Mesendoderm (in vitro differentiated cells): Measurements from ENCODE around the gene DTHD1.

Experiments used
- DNase-seq: peaks from one replicate; pipeline ENCODE4 v3.0.0; 2013
- H2AK5ac ChIP-seq: 2 replicates; pipeline ENCODE4 v1.6.1; 2013; ENCODE audit warnings: low read length, inconsistent platforms
- H2BK120ac ChIP-seq: 2 replicates; pipeline ENCODE4 v1.6.1; 2013; ENCODE audit warnings: low read depth, mild to moderate bottlenecking, low read length, moderate library complexity, mixed read lengths
- H2BK15ac ChIP-seq: replicated peaks from 2 replicates; pipeline ENCODE4 v1.6.1; 2013; ENCODE audit warnings: low read depth, mild to moderate bottlenecking, moderate library complexity
- H2BK5ac ChIP-seq: 2 replicates; pipeline ENCODE4 v1.6.1; 2013; ENCODE audit warnings: low read length, inconsistent platforms
- H3K18ac ChIP-seq: 2 replicates; pipeline ENCODE4 v1.6.1; 2013; ENCODE audit warnings: mild to moderate bottlenecking, low read length, mixed read lengths
- H3K23ac ChIP-seq: one replicate; pipeline ENCODE4 v1.6.1; 2013; ENCODE audit warnings: low read length
- H3K27ac ChIP-seq: 2 replicates; pipeline ENCODE4 v1.5.1; 2013; ENCODE audit warnings: low read depth, mild to moderate bottlenecking, inconsistent platforms, low read length, moderate library complexity
- H3K27me3 ChIP-seq: 2 replicates; pipeline ENCODE4 v1.6.1; 2013; ENCODE audit warnings: low read length, control low read depth, mild to moderate bottlenecking, inconsistent platforms; ENCODE audit not compliant: insufficient read depth, poor library complexity
- H3K36me3 ChIP-seq: 2 replicates; pipeline ENCODE4 v1.6.1; 2013; ENCODE audit warnings: low read length, inconsistent platforms; ENCODE audit not compliant: control insufficient read depth, insufficient read depth
- H3K4ac ChIP-seq: one replicate; pipeline ENCODE4 v1.6.1; 2013; ENCODE audit warnings: low read depth, mild to moderate bottlenecking, low read length, moderate library complexity
- H3K4me1 ChIP-seq: 2 replicates; pipeline ENCODE4 v1.6.1; 2013; ENCODE audit warnings: low read depth, low read length, inconsistent platforms; ENCODE audit not compliant: control insufficient read depth
- H3K4me2 ChIP-seq: 2 replicates; pipeline ENCODE4 v1.6.1; 2013; ENCODE audit warnings: low read length
- H3K4me3 ChIP-seq: 2 replicates; pipeline ENCODE4 v1.5.1; 2013; ENCODE audit warnings: mild to moderate bottlenecking, low read length
- H3K56ac ChIP-seq: one replicate; pipeline ENCODE4 v1.6.1; 2013; ENCODE audit warnings: low read length
- H3K79me1 ChIP-seq: 2 replicates; pipeline ENCODE4 v1.6.1; 2013; ENCODE audit warnings: low read length, inconsistent platforms
- H3K79me2 ChIP-seq: 2 replicates; pipeline ENCODE4 v1.6.1; 2013; ENCODE audit warnings: mild to moderate bottlenecking, low read length; ENCODE audit not compliant: control insufficient read depth, insufficient read depth
- H3K9ac ChIP-seq: 2 replicates; pipeline ENCODE4 v1.6.1; 2013; ENCODE audit warnings: low read length, inconsistent platforms
- H4K5ac ChIP-seq: one replicate; pipeline ENCODE4 v1.6.1; 2013; ENCODE audit warnings: low read length
- H4K8ac ChIP-seq: one replicate; pipeline ENCODE4 v1.6.1; 2013; ENCODE audit warnings: low read depth, mild to moderate bottlenecking, control low read depth, low read length, moderate library complexity
- WGBS: extraction: QIAGEN DNeasy Blood & Tissue Kit; methylation state at CpG from one replicate; pipeline ENCODE4 v1.1.7; 2013; ENCODE audit warnings: low lambda C conversion rate, missing lambda C conversion rate; ENCODE audit not compliant: insufficient coverage; ENCODE audit errors: extremely low coverage; 5-methylcytosine and 5-hydroxymethylcytosine counted together

DTHD1 gene

DNA sequence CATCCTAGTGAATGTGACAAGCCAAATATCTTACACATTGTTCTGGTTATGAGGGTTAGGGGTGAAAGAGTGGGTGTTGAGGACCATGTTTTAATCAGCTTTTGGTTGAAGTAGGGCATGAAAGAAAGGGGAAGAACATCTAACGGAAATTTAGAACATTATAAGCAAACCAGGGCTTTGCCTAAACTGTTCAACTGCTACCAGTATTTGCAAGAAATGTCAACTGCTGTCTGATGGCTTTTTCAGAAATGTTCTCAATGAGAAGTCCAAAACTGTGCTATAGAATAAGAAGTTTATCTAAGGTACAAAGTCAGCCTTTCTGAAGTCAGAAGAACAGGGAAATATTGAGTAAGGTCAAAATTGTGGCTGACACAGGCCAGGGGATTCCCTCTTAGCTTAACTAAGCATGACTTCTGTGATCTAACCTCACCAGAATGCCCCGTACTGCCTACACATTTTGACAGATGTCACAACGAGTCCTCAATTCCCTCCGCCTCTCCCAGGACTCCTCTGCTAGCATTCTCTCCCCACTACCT, 67.1 kb downstream of the DTHD1 start:
- H3K23ac ChIP-seq, result no peak overlapping the region
- no peak overlapping the region for H2BK15ac ChIP-seq
- no peak overlapping the region for H3K4me3 ChIP-seq
- no peaks in the 10 kb centered on the region for H3K27me3 ChIP-seq
- H3K79me1 ChIP-seq, result no peaks in the 10 kb centered on the region
- no peak overlapping the region for H3K9ac ChIP-seq
- no peak overlapping the region for H4K5ac ChIP-seq
- no peak overlapping the region for H3K4me2 ChIP-seq
- no peak overlapping the region for H3K27ac ChIP-seq
- H2BK120ac ChIP-seq, result no peak overlapping the region
- no peaks in the 10 kb centered on the region for H3K79me2 ChIP-seq
- no peak overlapping the region for H3K56ac ChIP-seq
- no peak overlapping the region for H2AK5ac ChIP-seq
- H3K18ac ChIP-seq, result no peak overlapping the region
- no peak overlapping the region for H3K4ac ChIP-seq
- no peak overlapping the region for H4K8ac ChIP-seq
- no CpG with 5 or more reads among the region's 4 CpGs for WGBS
- H3K36me3 ChIP-seq, result no peaks in the 10 kb centered on the region
- no peaks in the 10 kb centered on the region for H3K4me1 ChIP-seq
- no peak overlapping the region for H2BK5ac ChIP-seq
- no peak for DNase-seq

DNA sequence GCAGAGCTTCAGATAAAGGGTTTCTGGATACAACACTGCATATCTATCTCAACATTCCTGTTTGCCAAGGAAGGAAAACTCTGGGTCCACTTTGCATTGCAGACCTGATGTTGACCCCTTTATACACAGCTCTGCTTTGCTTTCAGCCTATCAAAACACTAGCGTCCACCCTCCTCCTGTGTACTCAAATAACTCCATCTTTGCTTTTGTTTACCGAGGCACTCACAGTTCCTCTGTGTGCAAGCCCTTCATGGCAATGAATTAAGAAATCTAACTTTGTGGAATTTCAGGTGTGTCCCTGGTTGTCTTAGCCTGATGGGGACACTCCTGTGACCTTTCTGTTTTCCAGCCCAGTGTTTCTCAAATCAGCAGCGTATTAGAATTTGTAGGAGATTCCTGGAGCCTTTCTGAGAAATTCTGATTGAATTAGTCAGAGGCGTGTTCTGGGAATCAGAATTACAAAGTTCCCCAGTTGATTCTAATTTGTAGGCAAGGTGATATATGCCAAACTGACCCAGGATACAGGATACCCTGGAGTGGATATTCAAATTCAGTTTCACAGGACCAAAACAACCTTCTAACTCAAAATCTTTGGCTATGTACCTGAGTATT, 68.6 kb downstream of the DTHD1 start:
- Histone ChIP-seq H3K79me2 (no peaks in the 10 kb centered on the region), H2BK120ac (no peak overlapping the region), H3K4me2 (no peak overlapping the region), H3K27ac (no peak overlapping the region), H3K27me3 (no peaks in the 10 kb centered on the region), H3K18ac (no peak overlapping the region), H3K79me1 (no peaks in the 10 kb centered on the region), H2BK15ac (no peak overlapping the region), H3K4me1 (no peaks in the 10 kb centered on the region), H2BK5ac (no peak overlapping the region), H2AK5ac (no peak overlapping the region), H3K9ac (no peak overlapping the region), H3K4me3 (no peak overlapping the region), H3K23ac (no peak overlapping the region), H3K36me3 (no peaks in the 10 kb centered on the region), H3K4ac (no peak overlapping the region), H3K56ac (no peak overlapping the region), H4K5ac (no peak overlapping the region), H4K8ac (no peak overlapping the region)
- no CpG with 5 or more reads among the region's 4 CpGs for WGBS
- peak; percentile 16 for DNase-seq

DNA sequence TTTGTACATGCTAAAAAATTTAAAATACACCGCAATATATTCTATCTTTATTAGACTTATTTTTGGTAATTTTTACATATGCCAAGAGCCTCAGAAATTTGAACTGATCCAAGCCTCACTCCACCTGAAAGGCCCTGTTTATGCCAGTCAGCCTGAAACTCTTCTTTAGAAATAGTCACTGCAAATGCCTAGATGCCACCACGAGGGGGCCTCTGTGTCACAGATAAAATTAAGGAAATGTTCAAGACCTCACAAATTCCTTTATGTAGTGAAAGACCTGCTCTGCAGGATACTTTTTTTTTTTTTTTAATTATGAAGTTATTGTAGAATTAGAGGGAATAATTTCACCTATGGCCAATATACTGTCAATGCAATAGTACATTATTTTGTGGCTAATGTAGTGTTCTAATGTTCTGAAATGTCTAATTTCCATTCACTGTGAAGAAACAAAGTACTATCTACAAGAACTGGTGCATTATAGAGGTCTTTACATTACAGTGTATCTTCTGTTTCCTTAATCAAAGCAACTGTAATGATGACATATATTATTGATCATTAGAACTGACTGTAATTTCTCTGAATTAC, 69.8 kb downstream of the DTHD1 start:
- H3K23ac ChIP-seq, result no peak overlapping the region
- H3K36me3 ChIP-seq, result no peaks in the 10 kb centered on the region
- H2BK120ac ChIP-seq, result no peak overlapping the region
- no peak overlapping the region for H4K8ac ChIP-seq
- H3K79me1 ChIP-seq, result no peaks in the 10 kb centered on the region
- no peaks in the 10 kb centered on the region for H3K4me1 ChIP-seq
- no peak overlapping the region for H2AK5ac ChIP-seq
- no peaks in the 10 kb centered on the region for H3K79me2 ChIP-seq
- no peak overlapping the region for H3K9ac ChIP-seq
- H3K4me2 ChIP-seq, result no peak overlapping the region
- no peak overlapping the region for H3K4me3 ChIP-seq
- H3K18ac ChIP-seq, result no peak overlapping the region
- no peak overlapping the region for H2BK5ac ChIP-seq
- no CpG with 5 or more reads among the region's 2 CpGs for WGBS
- H3K4ac ChIP-seq, result no peak overlapping the region
- no peak overlapping the region for H3K56ac ChIP-seq
- no peak overlapping the region for H2BK15ac ChIP-seq
- no peak overlapping the region for H4K5ac ChIP-seq
- DNase-seq, result peak; percentile 63
- no peaks in the 10 kb centered on the region for H3K27me3 ChIP-seq
- no peak overlapping the region for H3K27ac ChIP-seq

DNA sequence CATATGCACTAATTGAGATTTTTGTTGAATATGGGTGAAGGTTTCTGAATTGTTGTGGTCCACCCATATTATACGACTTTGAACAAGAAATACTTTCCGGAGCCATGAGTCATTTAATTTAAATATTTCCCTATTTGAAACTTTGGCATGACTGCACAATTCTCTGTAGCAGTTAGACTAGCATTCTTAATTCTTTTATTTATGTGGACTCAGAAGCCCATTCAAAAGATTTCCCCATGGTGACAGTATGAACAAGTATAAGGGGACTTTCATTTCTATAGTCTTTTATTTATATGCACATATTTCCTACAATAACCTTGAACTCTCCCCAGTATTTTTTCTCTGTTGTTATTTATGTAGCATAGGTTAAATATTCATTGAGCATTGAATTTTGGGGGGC, 72.6 kb downstream of the DTHD1 start:
- H2AK5ac ChIP-seq, result no peak overlapping the region
- H3K9ac ChIP-seq, result no peak overlapping the region
- H3K4me3 ChIP-seq, result no peak overlapping the region
- no peak overlapping the region for H3K23ac ChIP-seq
- no peak overlapping the region for H3K4ac ChIP-seq
- H4K8ac ChIP-seq, result no peak overlapping the region
- no peak overlapping the region for H2BK120ac ChIP-seq
- no peak for DNase-seq
- no peaks in the 10 kb centered on the region for H3K79me1 ChIP-seq
- no peak overlapping the region for H3K27ac ChIP-seq
- no peaks in the 10 kb centered on the region for H3K79me2 ChIP-seq
- no peak overlapping the region for H3K18ac ChIP-seq
- no peak overlapping the region for H4K5ac ChIP-seq
- no peak overlapping the region for H3K4me2 ChIP-seq
- no peak overlapping the region for H2BK15ac ChIP-seq
- H3K4me1 ChIP-seq, result no peaks in the 10 kb centered on the region
- H3K27me3 ChIP-seq, result no peaks in the 10 kb centered on the region
- no peak overlapping the region for H2BK5ac ChIP-seq
- no CpG with 5 or more reads among the region's 2 CpGs for WGBS
- no peak overlapping the region for H3K56ac ChIP-seq
- H3K36me3 ChIP-seq, result no peaks in the 10 kb centered on the region

DNA sequence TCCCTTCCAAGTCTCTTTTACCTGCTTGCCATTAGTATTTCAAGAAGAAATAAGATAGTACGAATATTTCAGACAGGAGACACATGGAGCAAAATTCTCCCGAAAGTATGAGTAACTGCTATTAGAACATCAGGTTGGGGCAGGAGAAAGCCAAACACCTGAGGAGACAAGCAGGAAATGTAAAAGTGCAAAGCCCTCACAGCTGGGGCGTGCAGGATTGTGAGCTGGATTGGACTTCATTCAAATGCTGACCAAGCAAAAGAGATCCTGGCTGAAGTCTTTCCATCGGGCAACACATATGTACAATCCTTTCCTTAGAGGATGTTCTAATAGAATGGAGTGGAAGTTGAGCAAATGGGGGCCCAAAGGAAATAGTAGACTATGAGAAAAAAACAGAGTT, 76.8 kb downstream of the DTHD1 start:
- Histone ChIP-seq H2AK5ac (no peak overlapping the region), H3K27me3 (no peaks in the 10 kb centered on the region), H3K56ac (no peak overlapping the region), H3K4me3 (no peak overlapping the region), H3K4ac (no peak overlapping the region), H3K79me2 (no peaks in the 10 kb centered on the region), H2BK120ac (no peak overlapping the region), H4K8ac (no peak overlapping the region), H3K9ac (no peak overlapping the region), H3K23ac (no peak overlapping the region), H2BK15ac (no peak overlapping the region), H3K4me2 (no peak overlapping the region), H3K4me1 (no peaks in the 10 kb centered on the region), H2BK5ac (no peak overlapping the region), H3K27ac (no peak overlapping the region), H3K36me3 (no peaks in the 10 kb centered on the region), H4K5ac (no peak overlapping the region), H3K79me1 (no peaks in the 10 kb centered on the region), H3K18ac (no peak overlapping the region)
- no CpG with 5 or more reads among the region's 4 CpGs for WGBS
- DNase-seq, result no peak

DNA sequence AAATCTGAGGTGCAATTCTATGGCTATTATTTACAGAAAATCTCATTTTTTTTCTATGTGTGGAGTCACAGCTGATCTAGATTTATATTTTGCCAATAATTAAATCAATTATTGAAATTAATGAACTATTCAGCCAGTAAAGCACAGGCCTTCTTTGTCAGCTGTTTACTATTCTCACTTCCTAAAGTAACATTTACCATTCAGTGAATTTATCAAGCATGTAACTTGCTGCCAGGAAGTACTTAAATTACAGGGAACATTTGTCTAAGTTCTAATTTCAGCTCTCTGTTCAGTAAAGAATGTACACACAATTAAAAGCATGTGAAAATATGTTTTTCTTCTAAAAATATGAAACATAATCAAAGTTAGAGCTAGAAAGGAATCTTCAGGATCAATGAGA, 79.3 kb downstream of the DTHD1 start:
- H2BK120ac ChIP-seq, result no peak overlapping the region
- H3K4me1 ChIP-seq, result no peaks in the 10 kb centered on the region
- DNase-seq, result no peak
- H3K79me1 ChIP-seq, result no peaks in the 10 kb centered on the region
- H2BK5ac ChIP-seq, result no peak overlapping the region
- no peak overlapping the region for H3K27ac ChIP-seq
- H3K9ac ChIP-seq, result no peak overlapping the region
- H3K36me3 ChIP-seq, result no peaks in the 10 kb centered on the region
- H3K4ac ChIP-seq, result no peak overlapping the region
- H2AK5ac ChIP-seq, result no peak overlapping the region
- no peak overlapping the region for H3K56ac ChIP-seq
- no peak overlapping the region for H3K18ac ChIP-seq
- no peaks in the 10 kb centered on the region for H3K27me3 ChIP-seq
- no peaks in the 10 kb centered on the region for H3K79me2 ChIP-seq
- no peak overlapping the region for H3K4me3 ChIP-seq
- H2BK15ac ChIP-seq, result no peak overlapping the region
- no peak overlapping the region for H3K4me2 ChIP-seq
- H4K5ac ChIP-seq, result no peak overlapping the region
- H4K8ac ChIP-seq, result no peak overlapping the region
- H3K23ac ChIP-seq, result no peak overlapping the region
